Stimulated activated CD4-positive, alpha-beta T cell treated with anti-CD3 and anti-CD28 coated beads, Interleukin-4, amount 100 ng/mL, for 4 hours (primary cell): ENCODE results near the gene CYP2E1.
"Not testable (repeated sequence)": the region's sequence is repeated elsewhere in the genome, so short reads cannot be mapped to it uniquely, and the experiment has no call there.

Experiments
- DNase-seq, 2 experiments: peaks; one replicate each; pipeline ENCODE4 v3.0.0-alpha.2; 2020

CYP2E1 gene

GRCh38 chr10:133526957-133527588, at the start of gene CYP2E1:
Gene CYP2E1, plus strand, starts transcription at chr10:133527363. Its CDS starts 33 bp downstream, at chr10:133527396.
- DNase-seq: no peak

- no peak for DNase-seq
Measured at GRCh38 chr10:133481086-133481643, 46.0 kb upstream of the CYP2E1 start.

GRCh38 chr10:133481657-133482056, 45.5 kb upstream of the CYP2E1 start:
- no peak for DNase-seq

GRCh38 chr10:133484818-133485217, 42.3 kb upstream of the CYP2E1 start:
- no peak for DNase-seq

- DNase-seq: no peak
Measured at GRCh38 chr10:133487085-133487484, 40.1 kb upstream of the CYP2E1 start.

- DNase-seq: no peak
Measured at GRCh38 chr10:133488354-133488753, 38.8 kb upstream of the CYP2E1 start.

GRCh38 chr10:133489816-133490588, 37.2 kb upstream of the CYP2E1 start:
- DNase-seq: no peak

GRCh38 chr10:133493562-133493961, 33.6 kb upstream of the CYP2E1 start:
- DNase-seq: not testable (repeated sequence)

GRCh38 chr10:133497363-133497762, 29.8 kb upstream of the CYP2E1 start:
- DNase-seq: not testable (repeated sequence)

- not testable (repeated sequence) for DNase-seq
Measured at GRCh38 chr10:133499176-133499575, 28.0 kb upstream of the CYP2E1 start.

GRCh38 chr10:133500897-133501296, 26.3 kb upstream of the CYP2E1 start:
- DNase-seq: not testable (repeated sequence)

- no peak for DNase-seq
Measured at GRCh38 chr10:133509700-133510099, 17.5 kb upstream of the CYP2E1 start.

- DNase-seq: no peak
Measured at GRCh38 chr10:133511408-133511807, 15.8 kb upstream of the CYP2E1 start.

GRCh38 chr10:133511907-133512528, 15.1 kb upstream of the CYP2E1 start:
- no peak for DNase-seq

GRCh38 chr10:133515471-133515870, 11.7 kb upstream of the CYP2E1 start:
- DNase-seq: no peak

- DNase-seq: no peak
Measured at GRCh38 chr10:133516057-133516456, 11.1 kb upstream of the CYP2E1 start.

GRCh38 chr10:133518517-133518916, 8.6 kb upstream of the CYP2E1 start:
- not testable (repeated sequence) for DNase-seq

- peak; percentile 86 to 95 for DNase-seq
Measured at GRCh38 chr10:133520193-133520738, 6.9 kb upstream of the CYP2E1 start.

GRCh38 chr10:133523631-133524203, 3.4 kb upstream of the CYP2E1 start:
- no peak for DNase-seq

- DNase-seq: no peak
Measured at GRCh38 chr10:133525444-133525843, 1.7 kb upstream of the CYP2E1 start.

GRCh38 chr10:133527771-133528271, 658 bp downstream of the CYP2E1 start:
- DNase-seq: no peak

- DNase-seq: no peak
Measured at GRCh38 chr10:133528296-133528844, 1.2 kb downstream of the CYP2E1 start.
